ENCODE results near the gene FOXRED1. TPM values are rescaled to one million over a fixed set of nuclear protein-coding genes. Genes with fewer than 3 reads are reported as not detected.

Gene FOXRED1
- total RNA-seq, 1 experiment from 2014 or later, result 44.8 TPM

DNA sequence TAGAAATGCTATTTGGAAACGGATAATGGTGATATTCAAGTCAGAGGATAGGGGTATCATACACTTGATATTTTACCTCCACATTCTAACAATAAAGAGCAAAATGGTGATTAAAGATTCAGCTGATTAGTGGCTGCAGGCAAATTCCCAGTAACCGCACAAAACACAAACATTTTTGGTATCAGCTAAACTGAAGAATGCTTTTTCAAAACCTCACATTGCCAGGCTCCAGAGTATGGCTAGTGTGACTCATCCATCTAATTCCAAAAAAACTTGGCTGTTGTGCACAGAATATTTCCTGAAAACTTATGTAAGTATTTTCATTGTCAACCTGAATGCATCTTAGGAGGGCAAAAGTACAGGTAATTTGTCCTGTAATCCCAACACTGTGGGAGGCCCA lies 11.2 kb upstream of the FOXRED1 start:
- intact Hi-C loops (cut with micrococcal nuclease; ENCODE audit: unreplicated experiment) (no loop called here), in situ Hi-C loops (cut with HindIII; ENCODE audit: low pct_unique_long_range_greater_than_20kb, low sequenced_read_pairs) (no loop called here)
- no peaks in the 10 kb centered on the region for H3K9me3 ChIP-seq (ENCODE audit: control insufficient read depth, insufficient read depth, low read depth, low read length)
- ChIA-PET POLR2A (no interaction called here), CTCF (interaction anchor here (0.7 kb wide), 1 partner anchor 17 kb away, joined by 4 read pairs; no protein-coding TSS in a partner anchor)
- TF ChIP-seq POLR2AphosphoS5 (IDR thresholded peaks at IDR 0.05; ENCODE audit: low read depth, low read length) (no peak), SIN3A (IDR thresholded peaks at IDR 0.05; ENCODE audit: borderline replicate concordance, insufficient read depth, low read depth, low read length) (no peak), TCF7L2 (IDR thresholded peaks at IDR 0.05; ENCODE audit: low read depth, low read length) (no peak)
- TF ChIP-seq, protein P1, sequence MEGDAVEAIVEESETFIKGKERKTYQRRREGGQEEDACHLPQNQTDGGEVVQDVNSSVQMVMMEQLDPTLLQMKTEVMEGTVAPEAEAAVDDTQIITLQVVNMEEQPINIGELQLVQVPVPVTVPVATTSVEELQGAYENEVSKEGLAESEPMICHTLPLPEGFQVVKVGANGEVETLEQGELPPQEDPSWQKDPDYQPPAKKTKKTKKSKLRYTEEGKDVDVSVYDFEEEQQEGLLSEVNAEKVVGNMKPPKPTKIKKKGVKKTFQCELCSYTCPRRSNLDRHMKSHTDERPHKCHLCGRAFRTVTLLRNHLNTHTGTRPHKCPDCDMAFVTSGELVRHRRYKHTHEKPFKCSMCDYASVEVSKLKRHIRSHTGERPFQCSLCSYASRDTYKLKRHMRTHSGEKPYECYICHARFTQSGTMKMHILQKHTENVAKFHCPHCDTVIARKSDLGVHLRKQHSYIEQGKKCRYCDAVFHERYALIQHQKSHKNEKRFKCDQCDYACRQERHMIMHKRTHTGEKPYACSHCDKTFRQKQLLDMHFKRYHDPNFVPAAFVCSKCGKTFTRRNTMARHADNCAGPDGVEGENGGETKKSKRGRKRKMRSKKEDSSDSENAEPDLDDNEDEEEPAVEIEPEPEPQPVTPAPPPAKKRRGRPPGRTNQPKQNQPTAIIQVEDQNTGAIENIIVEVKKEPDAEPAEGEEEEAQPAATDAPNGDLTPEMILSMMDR (IDR thresholded peaks at IDR 0.05), result no peak
- TF ChIP-seq, protein P2, sequence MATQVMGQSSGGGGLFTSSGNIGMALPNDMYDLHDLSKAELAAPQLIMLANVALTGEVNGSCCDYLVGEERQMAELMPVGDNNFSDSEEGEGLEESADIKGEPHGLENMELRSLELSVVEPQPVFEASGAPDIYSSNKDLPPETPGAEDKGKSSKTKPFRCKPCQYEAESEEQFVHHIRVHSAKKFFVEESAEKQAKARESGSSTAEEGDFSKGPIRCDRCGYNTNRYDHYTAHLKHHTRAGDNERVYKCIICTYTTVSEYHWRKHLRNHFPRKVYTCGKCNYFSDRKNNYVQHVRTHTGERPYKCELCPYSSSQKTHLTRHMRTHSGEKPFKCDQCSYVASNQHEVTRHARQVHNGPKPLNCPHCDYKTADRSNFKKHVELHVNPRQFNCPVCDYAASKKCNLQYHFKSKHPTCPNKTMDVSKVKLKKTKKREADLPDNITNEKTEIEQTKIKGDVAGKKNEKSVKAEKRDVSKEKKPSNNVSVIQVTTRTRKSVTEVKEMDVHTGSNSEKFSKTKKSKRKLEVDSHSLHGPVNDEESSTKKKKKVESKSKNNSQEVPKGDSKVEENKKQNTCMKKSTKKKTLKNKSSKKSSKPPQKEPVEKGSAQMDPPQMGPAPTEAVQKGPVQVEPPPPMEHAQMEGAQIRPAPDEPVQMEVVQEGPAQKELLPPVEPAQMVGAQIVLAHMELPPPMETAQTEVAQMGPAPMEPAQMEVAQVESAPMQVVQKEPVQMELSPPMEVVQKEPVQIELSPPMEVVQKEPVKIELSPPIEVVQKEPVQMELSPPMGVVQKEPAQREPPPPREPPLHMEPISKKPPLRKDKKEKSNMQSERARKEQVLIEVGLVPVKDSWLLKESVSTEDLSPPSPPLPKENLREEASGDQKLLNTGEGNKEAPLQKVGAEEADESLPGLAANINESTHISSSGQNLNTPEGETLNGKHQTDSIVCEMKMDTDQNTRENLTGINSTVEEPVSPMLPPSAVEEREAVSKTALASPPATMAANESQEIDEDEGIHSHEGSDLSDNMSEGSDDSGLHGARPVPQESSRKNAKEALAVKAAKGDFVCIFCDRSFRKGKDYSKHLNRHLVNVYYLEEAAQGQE (IDR thresholded peaks at IDR 0.05; ENCODE audit: insufficient read depth in 1 of 2, low read depth in 2 of 2, low read length in 1 of 2), result no peak
- ATAC-seq (no peak), DNase-seq (ENCODE audit: low read depth, low spot score) (no peak)
- H3K4me1 ChIP-seq (ENCODE audit: control insufficient read depth, insufficient read depth, low read length), result no peaks in the 10 kb centered on the region
- BruUV-seq (replicated peaks), result no TSS peak
- H3K27ac ChIP-seq (ENCODE audit: low read length), result no peak overlapping the region
- H3K4me3 ChIP-seq (ENCODE audit: low read depth in 2 of 2, low read length in 2 of 2), result no peak overlapping the region
- no peaks in the 10 kb centered on the region for H3K27me3 ChIP-seq (ENCODE audit: control insufficient read depth, insufficient read depth, low read length)
- peaks cover 8% of the 10 kb centered on the region for H3K36me3 ChIP-seq (ENCODE audit: control insufficient read depth, insufficient read depth, low read length)

DNA sequence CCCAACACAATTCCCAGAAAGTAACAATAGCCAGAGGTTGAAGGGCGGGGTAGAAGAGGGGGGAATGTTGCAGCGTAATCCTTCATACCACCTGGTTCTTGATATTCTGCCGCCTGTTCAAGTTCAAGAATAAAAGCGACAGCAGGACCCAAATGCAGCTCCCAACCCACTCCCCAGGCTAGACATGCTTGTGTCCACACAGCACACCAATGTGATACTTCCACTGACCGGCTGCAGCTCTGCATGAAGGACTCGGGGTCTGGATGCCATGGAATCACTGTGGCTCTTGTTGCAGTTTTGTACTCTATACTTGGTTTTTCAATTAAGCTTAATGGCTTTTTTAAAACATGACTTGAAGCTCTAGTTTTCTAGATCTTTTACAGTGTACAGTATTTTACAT lies 6.7 kb upstream of the FOXRED1 start:
- intact Hi-C loops (cut with micrococcal nuclease; ENCODE audit: unreplicated experiment) (no loop called here), in situ Hi-C loops (cut with HindIII; ENCODE audit: low pct_unique_long_range_greater_than_20kb, low sequenced_read_pairs) (no loop called here)
- no peak; the same call in 1 of the 2 replicates for ATAC-seq
- BruUV-seq (replicated peaks), result no TSS peak
- no peak for DNase-seq (ENCODE audit: low read depth, low spot score)
- Histone ChIP-seq H3K4me1 (ENCODE audit: control insufficient read depth, insufficient read depth, low read length) (peaks cover under 1% of the 10 kb centered on the region), H3K4me3 (ENCODE audit: low read depth in 2 of 2, low read length in 2 of 2) (no peak overlapping the region), H3K36me3 (ENCODE audit: control insufficient read depth, insufficient read depth, low read length) (peaks cover 40% of the 10 kb centered on the region), H3K27me3 (ENCODE audit: control insufficient read depth, insufficient read depth, low read length) (no peaks in the 10 kb centered on the region), H3K9me3 (ENCODE audit: control insufficient read depth, insufficient read depth, low read depth, low read length) (no peaks in the 10 kb centered on the region), H3K27ac (ENCODE audit: low read length) (no peak overlapping the region)
- ChIA-PET CTCF (interaction anchor here (0.6 kb wide), 1 partner anchor 47 kb away, joined by 7 read pairs; no protein-coding TSS in a partner anchor), POLR2A (interaction anchor here (0.6 kb wide), 1 partner anchor 26 kb away, joined by 8 read pairs; no protein-coding TSS in a partner anchor)
- TF ChIP-seq TCF7L2 (IDR thresholded peaks at IDR 0.05; ENCODE audit: low read depth, low read length) (no peak), POLR2AphosphoS5 (IDR thresholded peaks at IDR 0.05; ENCODE audit: low read depth, low read length) (no peak), SIN3A (IDR thresholded peaks at IDR 0.05; ENCODE audit: borderline replicate concordance, insufficient read depth, low read depth, low read length) (no peak)
- TF ChIP-seq, protein P1 (IDR thresholded peaks at IDR 0.05), result no peak
- TF ChIP-seq, protein P2 (IDR thresholded peaks at IDR 0.05; ENCODE audit: insufficient read depth in 1 of 2, low read depth in 2 of 2, low read length in 1 of 2), result no peak

Data from Panc1 (cell line).